GM23338 (cell line): ENCODE data around the gene UBL7. TPM values are rescaled to one million over a fixed set of nuclear protein-coding genes. Genes with fewer than 3 reads are reported as not detected.

Experiments
- ATAC-seq: fragments of 200-7000 bp; cut with Tn5 transposase; 3 replicates; pipeline ENCODE4 v1.9.1; 2020
- DNase-seq: peaks from one replicate; pipeline ENCODE4 v3.0.0-alpha.2; 2015; ENCODE audit warnings: low spot score
- H2AFZ ChIP-seq: fragments of 200-600 bp; sonication (generic); 2 replicates; pipeline ENCODE4 v1.8.0; 2016; ENCODE audit warnings: antibody characterized with exemption, mild to moderate bottlenecking, moderate library complexity
- H3F3A ChIP-seq: fragments of 200-600 bp; sonication (generic); replicated peaks from 2 replicates; pipeline ENCODE4 v1.8.0; 2017; ENCODE audit warnings: antibody characterized with exemption, mixed run types, low read depth
- H3K27ac ChIP-seq: fragments of 200-600 bp; sonication (generic); 2 replicates; pipeline ENCODE4 v1.6.1; 2016; ENCODE audit warnings: low read depth
- H3K27me3 ChIP-seq: fragments of 200-600 bp; sonication (generic); 2 replicates; pipeline ENCODE4 v1.8.0; 2016; ENCODE audit warnings: mild to moderate bottlenecking, mixed run types, moderate library complexity; ENCODE audit not compliant: insufficient read depth
- H3K36me3 ChIP-seq: fragments of 200-600 bp; sonication (generic); 2 replicates; pipeline ENCODE4 v1.8.0; 2016; ENCODE audit warnings: mild to moderate bottlenecking; ENCODE audit not compliant: insufficient read depth
- H3K4me1 ChIP-seq: fragments of 200-600 bp; sonication (generic); 2 replicates; pipeline ENCODE4 v1.8.0; 2016; ENCODE audit warnings: mild to moderate bottlenecking, moderate library complexity; ENCODE audit not compliant: insufficient read depth
- H3K4me2 ChIP-seq: fragments of 200-600 bp; sonication (generic); 2 replicates; pipeline ENCODE4 v1.7.1; 2017; ENCODE audit warnings: mixed run types
- H3K4me3 ChIP-seq: fragments of 200-600 bp; sonication (generic); 2 replicates; pipeline ENCODE4 v1.6.1; 2016; ENCODE audit warnings: mixed run types
- H3K79me2 ChIP-seq: fragments of 200-600 bp; sonication (generic); replicated peaks from 2 replicates; pipeline ENCODE4 v1.8.0; 2017; ENCODE audit warnings: mild to moderate bottlenecking; ENCODE audit not compliant: insufficient read depth
- H3K9me2 ChIP-seq: fragments of 200-600 bp; sonication (generic); 2 replicates; pipeline ENCODE4 v1.8.0; 2017; ENCODE audit not compliant: insufficient read depth
- H4K20me1 ChIP-seq: fragments of 200-600 bp; sonication (generic); replicated peaks from 2 replicates; pipeline ENCODE4 v1.8.0; 2017; ENCODE audit warnings: mild to moderate bottlenecking; ENCODE audit not compliant: insufficient read depth
- H3K27ac Mint-ChIP-seq: 2 replicates; pipeline ENCODE4 v1.8.0; 2020; ENCODE audit warnings: inconsistent platforms, mild to moderate bottlenecking, moderate library complexity, mixed read lengths
- H3K27me3 Mint-ChIP-seq: 3 replicates; pipeline ENCODE4 v1.8.0; 2022; ENCODE audit warnings: low read depth, mild to moderate bottlenecking, moderate library complexity, mixed read lengths, inconsistent platforms; ENCODE audit not compliant: insufficient read depth, poor library complexity
- H3K36me3 Mint-ChIP-seq: 3 replicates; pipeline ENCODE4 v1.8.0; 2021; ENCODE audit warnings: low read depth, mild to moderate bottlenecking, inconsistent platforms, moderate library complexity, mixed read lengths
- H3K4me1 Mint-ChIP-seq: 3 replicates; pipeline ENCODE4 v1.8.0; 2020; ENCODE audit warnings: mild to moderate bottlenecking, inconsistent platforms, mixed read lengths
- H3K4me3 Mint-ChIP-seq: 3 replicates; pipeline ENCODE4 v1.8.0; 2021; ENCODE audit warnings: moderate library complexity, mild to moderate bottlenecking, inconsistent platforms, mixed read lengths
- H3K9me3 Mint-ChIP-seq: 3 replicates; pipeline ENCODE4 v1.8.0; 2020; ENCODE audit warnings: moderate library complexity, mild to moderate bottlenecking, inconsistent platforms, mixed read lengths
- CTCF ChIP-seq, 2 experiments: fragments of 200-600 bp in 1 of 2; sonication (generic) in 1 of 2; conservative IDR thresholded peaks; 2 replicates each; pipeline versions ENCODE4 v1.5.1 to v1.6.1; 2016 to 2017; ENCODE audit warnings: antibody characterized with exemption in 2 of 2, low read depth in 2 of 2, mild to moderate bottlenecking in 2 of 2, moderate library complexity in 1 of 2
- ETS1 ChIP-seq: IDR thresholded peaks from 2 replicates; pipeline ENCODE4 v1.6.1; 2016; ENCODE audit warnings: antibody characterized with exemption
- EZH2 ChIP-seq: fragments of 200-600 bp; sonication (generic); IDR thresholded peaks from one replicate; pipeline ENCODE4 v1.8.0; 2017; ENCODE audit warnings: antibody characterized with exemption, mild to moderate bottlenecking, low read depth; ENCODE audit not compliant: unreplicated experiment
- EZH2phosphoT487 ChIP-seq: fragments of 200-600 bp; sonication (generic); IDR thresholded peaks from one replicate; pipeline ENCODE4 v1.8.1; 2018; ENCODE audit warnings: antibody characterized with exemption; ENCODE audit not compliant: unreplicated experiment
- JUNB ChIP-seq: IDR thresholded peaks from one replicate; pipeline ENCODE4 v1.6.1; 2016; ENCODE audit warnings: antibody characterized with exemption; ENCODE audit not compliant: unreplicated experiment
- POLR2AphosphoS5 ChIP-seq: IDR thresholded peaks from 2 replicates; pipeline ENCODE4 v1.6.1; 2016; ENCODE audit warnings: antibody characterized with exemption, low read depth
- REST ChIP-seq: IDR thresholded peaks from one replicate; pipeline ENCODE4 v1.6.1; 2018; ENCODE audit warnings: antibody characterized with exemption; ENCODE audit not compliant: unreplicated experiment
- STAT1 ChIP-seq: IDR thresholded peaks from one replicate; pipeline ENCODE4 v1.6.1; 2016; ENCODE audit warnings: antibody characterized with exemption; ENCODE audit not compliant: unreplicated experiment
- polyA plus RNA-seq: library from polyadenylated mRNA; unstranded; fragments of >200 nt; fragmentation: Nextera tagmentation; extraction: Ambion mirVana; gene quantifications from 2 replicates; pipeline ENCODE4 v1.2.1, GENCODE V29; 2016
- total RNA-seq: library from RNA; depleted of rRNA; stranded (reverse); fragments of >200 nt; shearing (Covaris generic); gene quantifications from 2 replicates; pipeline ENCODE4 v1.2.3, GENCODE V29; 2014

The UBL7 gene
- total and polyA plus RNA-seq, 2 experiments from 2014 or later = 73.7 to 99.2 TPM

- TF ChIP-seq ETS1 (no peak), EZH2 (no peak), EZH2phosphoT487 (no peak), STAT1 (no peak), POLR2AphosphoS5 (no peak), REST (no peak), JUNB (no peak), CTCF (conservative IDR thresholded peaks at IDR 0.05; ENCODE audit: low read depth in 2 of 2) (no peak)
Measured at GRCh38 chr15:74444106-74445062, 16.6 kb downstream of the UBL7 start (continued).

GRCh38 chr15:74443100-74443909, 17.7 kb downstream of the UBL7 start:
- no peaks in the 10 kb centered on the region; the same call in 2 of the 3 replicates for H3K9me3 Mint-ChIP-seq
- Histone ChIP-seq H3K79me2 (no peaks in the 10 kb centered on the region), H3K4me2 (no peak overlapping the region), H3K9me2 (no peaks in the 10 kb centered on the region), H4K20me1 (no peaks in the 10 kb centered on the region), H3K36me3 (no peaks in the 10 kb centered on the region), H3K27me3 (no peaks in the 10 kb centered on the region), H3K4me3 (no peak overlapping the region), H2AFZ (no peak overlapping the region), H3K27ac (no peak overlapping the region), H3F3A (no peaks in the 10 kb centered on the region), H3K4me1 (no peaks in the 10 kb centered on the region)
- peaks cover 11% of the 10 kb centered on the region; the same call in 2 of the 3 replicates for H3K4me1 Mint-ChIP-seq
- no peak overlapping the region for H3K4me3 Mint-ChIP-seq
- no peak for TF ChIP-seq EZH2
- no peak for TF ChIP-seq JUNB
- TF ChIP-seq REST = no peak
- peaks cover 1% of the 10 kb centered on the region for H3K27me3 Mint-ChIP-seq
- DNase-seq (no peak), ATAC-seq (no peak)
- no peak overlapping the region for H3K27ac Mint-ChIP-seq
- peaks cover 7% of the 10 kb centered on the region for H3K36me3 Mint-ChIP-seq
